Activated T-helper 17 cell treated with anti-CD3 and anti-CD28 coated beads, Interleukin-2, amount 50 U/mL, for 72 hours (primary cell): Measurements from ENCODE around the gene SIDT1. TPM values are rescaled to one million over a fixed set of nuclear protein-coding genes. Genes with fewer than 3 reads are reported as not detected.

Experiments
- ATAC-seq: fragments of 150-1000 bp; cut with Tn5 transposase; replicated peaks from 2 replicates; pipeline ENCODE4 v1.10.0; 2021; ENCODE audit warnings: mild to moderate bottlenecking, moderate library complexity
- H3K27ac Mint-ChIP-seq: one replicate; pipeline ENCODE4 v1.8.0; 2022; ENCODE audit warnings: mixed read lengths
- H3K27me3 Mint-ChIP-seq: one replicate; pipeline ENCODE4 v1.8.0; 2022; ENCODE audit warnings: mixed read lengths
- H3K36me3 Mint-ChIP-seq: one replicate; pipeline ENCODE4 v1.8.0; 2022; ENCODE audit warnings: low read depth, mild to moderate bottlenecking, mixed read lengths
- H3K4me1 Mint-ChIP-seq: one replicate; pipeline ENCODE4 v1.8.0; 2022; ENCODE audit warnings: mixed read lengths
- H3K4me3 Mint-ChIP-seq: one replicate; pipeline ENCODE4 v1.8.0; 2022; ENCODE audit warnings: mild to moderate bottlenecking, mixed read lengths
- H3K9me3 Mint-ChIP-seq: one replicate; pipeline ENCODE4 v1.8.0; 2022; ENCODE audit warnings: mixed read lengths
- total RNA-seq, 2 donors: library from RNA; stranded (reverse); gene quantifications; one replicate each; pipeline ENCODE4 v1.2.3, GENCODE V29; 2022

SIDT1 gene
- total RNA-seq, 2 donors from 2014 or later, result 17.0 to 20.8 TPM

- H3K9me3 Mint-ChIP-seq, result no peaks in the 10 kb centered on the region
- ATAC-seq, result no peak
- no peaks in the 10 kb centered on the region for H3K27me3 Mint-ChIP-seq
- peaks cover 20% of the 10 kb centered on the region for H3K4me1 Mint-ChIP-seq
- peaks cover 7% of the 10 kb centered on the region for H3K36me3 Mint-ChIP-seq
- no peak overlapping the region for H3K27ac Mint-ChIP-seq
- H3K4me3 Mint-ChIP-seq, result no peak overlapping the region
Measured at GRCh38 chr3:113557374-113557773, 25.0 kb downstream of the SIDT1 start.

- no peak for ATAC-seq
- H3K36me3 Mint-ChIP-seq, result no peaks in the 10 kb centered on the region
- H3K4me1 Mint-ChIP-seq, result peaks cover 20% of the 10 kb centered on the region
- no peak overlapping the region for H3K27ac Mint-ChIP-seq
- H3K27me3 Mint-ChIP-seq, result no peaks in the 10 kb centered on the region
- no peak overlapping the region for H3K4me3 Mint-ChIP-seq
- no peaks in the 10 kb centered on the region for H3K9me3 Mint-ChIP-seq
Measured at GRCh38 chr3:113559009-113559408, 26.7 kb downstream of the SIDT1 start.

GRCh38 chr3:113560271-113560670 lies 27.9 kb downstream of the SIDT1 start:
- peaks cover 15% of the 10 kb centered on the region for H3K4me1 Mint-ChIP-seq
- H3K9me3 Mint-ChIP-seq, result no peaks in the 10 kb centered on the region
- H3K27ac Mint-ChIP-seq, result no peak overlapping the region
- H3K27me3 Mint-ChIP-seq, result no peaks in the 10 kb centered on the region
- no peaks in the 10 kb centered on the region for H3K36me3 Mint-ChIP-seq
- H3K4me3 Mint-ChIP-seq, result no peak overlapping the region
- peak; percentile 19 for ATAC-seq

GRCh38 chr3:113560831-113561623 lies 28.7 kb downstream of the SIDT1 start:
- Mint-ChIP-seq H3K27me3 (no peaks in the 10 kb centered on the region), H3K36me3 (no peaks in the 10 kb centered on the region), H3K4me3 (no peak overlapping the region), H3K27ac (peak overlapping the region; percentile 69), H3K9me3 (no peaks in the 10 kb centered on the region), H3K4me1 (peaks cover 15% of the 10 kb centered on the region)
- no peak for ATAC-seq

GRCh38 chr3:113565555-113565954 lies 33.2 kb downstream of the SIDT1 start:
- no peak overlapping the region for H3K4me3 Mint-ChIP-seq
- no peaks in the 10 kb centered on the region for H3K9me3 Mint-ChIP-seq
- no peak overlapping the region for H3K27ac Mint-ChIP-seq
- ATAC-seq, result no peak
- no peaks in the 10 kb centered on the region for H3K27me3 Mint-ChIP-seq
- H3K36me3 Mint-ChIP-seq, result peaks cover 14% of the 10 kb centered on the region
- H3K4me1 Mint-ChIP-seq, result no peaks in the 10 kb centered on the region

GRCh38 chr3:113570158-113570557 lies 37.8 kb downstream of the SIDT1 start:
- peaks cover 19% of the 10 kb centered on the region for H3K36me3 Mint-ChIP-seq
- H3K4me1 Mint-ChIP-seq, result peaks cover 7% of the 10 kb centered on the region
- H3K4me3 Mint-ChIP-seq, result no peak overlapping the region

GRCh38 chr3:113571360-113571759 lies 39.0 kb downstream of the SIDT1 start:
- H3K9me3 Mint-ChIP-seq, result no peaks in the 10 kb centered on the region
- no peak overlapping the region for H3K4me3 Mint-ChIP-seq
- no peaks in the 10 kb centered on the region for H3K27me3 Mint-ChIP-seq
- H3K4me1 Mint-ChIP-seq, result peaks cover 7% of the 10 kb centered on the region
- peak overlapping the region; percentile 51 for H3K27ac Mint-ChIP-seq
- no peak for ATAC-seq
- H3K36me3 Mint-ChIP-seq, result peaks cover 20% of the 10 kb centered on the region

More at GRCh38 chr3:113570158-113570557, 37.8 kb downstream of the SIDT1 start:
- H3K27ac Mint-ChIP-seq, result no peak overlapping the region
- ATAC-seq, result no peak
- no peaks in the 10 kb centered on the region for H3K9me3 Mint-ChIP-seq
- H3K27me3 Mint-ChIP-seq, result no peaks in the 10 kb centered on the region

GRCh38 chr3:113573728-113574127 lies 41.4 kb downstream of the SIDT1 start:
- Mint-ChIP-seq H3K36me3 (peaks cover 7% of the 10 kb centered on the region), H3K27ac (peak overlapping the region; percentile 51), H3K4me1 (peaks cover 7% of the 10 kb centered on the region), H3K4me3 (no peak overlapping the region), H3K27me3 (no peaks in the 10 kb centered on the region), H3K9me3 (no peaks in the 10 kb centered on the region)
- ATAC-seq, result no peak

GRCh38 chr3:113574213-113574612 lies 41.9 kb downstream of the SIDT1 start:
- ATAC-seq, result no peak
- Mint-ChIP-seq H3K27me3 (no peaks in the 10 kb centered on the region), H3K9me3 (no peaks in the 10 kb centered on the region), H3K4me1 (peaks cover 7% of the 10 kb centered on the region), H3K4me3 (no peak overlapping the region), H3K27ac (peak overlapping the region; percentile 51), H3K36me3 (peaks cover 6% of the 10 kb centered on the region)

GRCh38 chr3:113575206-113575605 lies 42.9 kb downstream of the SIDT1 start:
- no peak for ATAC-seq
- Mint-ChIP-seq H3K4me1 (peaks cover 7% of the 10 kb centered on the region), H3K9me3 (no peaks in the 10 kb centered on the region), H3K36me3 (peaks cover 6% of the 10 kb centered on the region), H3K27me3 (no peaks in the 10 kb centered on the region), H3K4me3 (no peak overlapping the region), H3K27ac (peak overlapping the region; percentile 51)

GRCh38 chr3:113585228-113585627 lies 52.9 kb downstream of the SIDT1 start:
- H3K36me3 Mint-ChIP-seq, result peaks cover 58% of the 10 kb centered on the region
- H3K27ac Mint-ChIP-seq, result peak overlapping the region; percentile 39
- H3K4me1 Mint-ChIP-seq, result no peaks in the 10 kb centered on the region
- H3K4me3 Mint-ChIP-seq, result no peak overlapping the region
- H3K9me3 Mint-ChIP-seq, result no peaks in the 10 kb centered on the region
- no peaks in the 10 kb centered on the region for H3K27me3 Mint-ChIP-seq
- no peak for ATAC-seq

- Mint-ChIP-seq H3K27ac (no peak overlapping the region), H3K4me3 (no peak overlapping the region), H3K4me1 (no peaks in the 10 kb centered on the region), H3K27me3 (no peaks in the 10 kb centered on the region), H3K9me3 (no peaks in the 10 kb centered on the region), H3K36me3 (peaks cover 58% of the 10 kb centered on the region)
- no peak for ATAC-seq
Measured at GRCh38 chr3:113585720-113586119, 53.4 kb downstream of the SIDT1 start.

GRCh38 chr3:113588806-113589205 lies 56.5 kb downstream of the SIDT1 start:
- H3K27me3 Mint-ChIP-seq, result no peaks in the 10 kb centered on the region
- H3K36me3 Mint-ChIP-seq, result peaks cover 75% of the 10 kb centered on the region
- H3K4me1 Mint-ChIP-seq, result no peaks in the 10 kb centered on the region
- H3K27ac Mint-ChIP-seq, result no peak overlapping the region
- H3K4me3 Mint-ChIP-seq, result no peak overlapping the region
- no peak for ATAC-seq
- no peaks in the 10 kb centered on the region for H3K9me3 Mint-ChIP-seq

GRCh38 chr3:113589971-113590370 lies 57.6 kb downstream of the SIDT1 start:
- no peak for ATAC-seq
- Mint-ChIP-seq H3K27ac (peak overlapping the region; percentile 33), H3K9me3 (no peaks in the 10 kb centered on the region), H3K4me3 (no peak overlapping the region), H3K27me3 (no peaks in the 10 kb centered on the region), H3K4me1 (no peaks in the 10 kb centered on the region), H3K36me3 (peaks cover 65% of the 10 kb centered on the region)

- H3K27me3 Mint-ChIP-seq, result no peaks in the 10 kb centered on the region
- H3K4me3 Mint-ChIP-seq, result no peak overlapping the region
- no peaks in the 10 kb centered on the region for H3K4me1 Mint-ChIP-seq
- no peak overlapping the region for H3K27ac Mint-ChIP-seq
- H3K36me3 Mint-ChIP-seq, result peaks cover 58% of the 10 kb centered on the region
- H3K9me3 Mint-ChIP-seq, result no peaks in the 10 kb centered on the region
- ATAC-seq, result no peak
Measured at GRCh38 chr3:113590983-113591382, 58.6 kb downstream of the SIDT1 start.
